Brain microvascular endothelial cell (primary cell): ENCODE results near the gene C22orf39.

Experiments
- DNase-seq: peaks from one replicate; pipeline ENCODE4 v3.0.0-alpha.2; 2020
- H3K27ac ChIP-seq: fragments of 250-450 bp; sonication (Bioruptor Pico); 2 replicates; pipeline ENCODE4 v1.5.1; 2020; ENCODE audit warnings: mild to moderate bottlenecking, moderate library complexity
- H3K27me3 ChIP-seq: fragments of 250-450 bp; sonication (Bioruptor Pico); replicated peaks from 2 replicates; pipeline ENCODE4 v1.5.1; 2020; ENCODE audit warnings: mild to moderate bottlenecking
- H3K36me3 ChIP-seq: fragments of 250-450 bp; sonication (Bioruptor Pico); replicated peaks from 2 replicates; pipeline ENCODE4 v1.5.1; 2020; ENCODE audit warnings: mild to moderate bottlenecking
- H3K4me3 ChIP-seq: 2 replicates; pipeline ENCODE4 v1.5.1; 2011; ENCODE audit warnings: low read depth, mild to moderate bottlenecking, control low read depth, low read length, moderate library complexity
- CTCF ChIP-seq: IDR thresholded peaks from 2 replicates; pipeline ENCODE4 v1.5.1; 2011; ENCODE audit warnings: low read depth, mild to moderate bottlenecking, moderate library complexity, low read length, control low read depth, inconsistent platforms; ENCODE audit errors: missing control alignments
- in situ Hi-C: cut with HindIII; loops from 2 replicates; pipeline ENCODE4 v1.10.0; 2017; ENCODE audit warnings: low sequenced_read_pairs, low pct_ligation_motif_present

The C22orf39 gene, protein sequence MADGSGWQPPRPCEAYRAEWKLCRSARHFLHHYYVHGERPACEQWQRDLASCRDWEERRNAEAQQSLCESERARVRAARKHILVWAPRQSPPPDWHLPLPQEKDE

DNA sequence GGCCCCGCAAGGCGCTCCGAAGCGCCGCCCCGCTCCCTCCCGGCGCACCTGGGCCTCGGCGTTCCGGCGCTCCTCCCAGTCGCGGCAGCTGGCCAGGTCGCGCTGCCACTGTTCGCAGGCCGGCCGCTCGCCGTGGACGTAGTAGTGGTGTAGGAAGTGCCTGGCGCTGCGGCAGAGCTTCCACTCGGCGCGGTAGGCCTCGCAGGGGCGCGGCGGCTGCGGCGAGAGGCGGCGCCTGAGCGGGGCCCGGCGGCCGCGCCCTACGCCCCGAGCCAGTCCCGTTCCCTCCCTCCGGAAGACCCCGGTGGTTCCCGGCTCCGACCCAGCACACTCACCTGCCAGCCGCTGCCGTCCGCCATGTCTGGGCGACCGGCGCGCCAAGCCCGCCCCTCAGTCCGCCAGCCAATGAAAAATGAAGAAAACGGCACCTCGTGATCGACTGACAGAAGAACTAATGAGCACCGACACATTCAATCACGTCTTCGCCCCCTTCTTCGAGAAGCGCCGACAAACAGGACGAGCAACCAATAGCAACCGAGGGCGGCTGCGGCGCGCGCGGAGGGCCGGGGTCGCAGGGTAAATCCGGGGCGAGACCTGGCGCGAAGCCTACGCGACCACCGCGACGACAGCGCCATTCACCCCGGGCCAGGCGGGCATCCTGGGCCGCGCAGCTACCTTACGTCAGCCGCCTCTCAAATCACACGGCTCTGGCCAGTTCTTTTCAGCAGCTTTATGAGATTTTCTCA is at the start of gene C22orf39:
C22orf39 (minus strand) TSS at position 382 of the 746 bp plus-strand sequence; CDS start at position 359, 23 bp downstream.
- in situ Hi-C loops, result no loop called here
- peak within 1 kb of the TSS; percentile 64 for H3K27ac ChIP-seq
- peak; percentile 92 for DNase-seq
- TF ChIP-seq CTCF, result no peak
- peak within 1 kb of the TSS; percentile 74 for H3K4me3 ChIP-seq
- peaks cover 41% of the 10 kb centered on the region for H3K36me3 ChIP-seq
- no peaks in the 10 kb centered on the region for H3K27me3 ChIP-seq

DNA sequence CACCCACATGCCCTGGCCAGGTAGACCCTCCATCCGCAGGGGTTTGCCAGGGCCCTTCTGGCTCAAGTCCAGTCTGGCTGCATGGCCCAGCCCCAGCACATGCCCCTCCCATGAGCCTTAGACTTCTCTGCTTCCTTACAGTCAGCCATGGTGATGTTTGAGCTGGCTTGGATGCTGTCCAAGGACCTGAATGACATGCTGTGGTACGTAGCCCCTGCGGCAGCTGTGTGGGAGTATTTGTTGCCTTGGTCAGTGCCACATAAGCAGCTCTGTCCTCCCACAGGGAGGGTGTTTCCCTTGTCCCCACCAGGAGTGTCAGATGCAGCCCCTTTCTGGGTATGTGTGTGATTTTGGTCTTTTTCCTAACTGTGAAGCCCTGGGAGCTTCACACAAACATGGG is 49.7 kb upstream of the C22orf39 start:
- H3K4me3 ChIP-seq, result no peak overlapping the region
- no peaks in the 10 kb centered on the region for H3K27me3 ChIP-seq
- H3K27ac ChIP-seq, result peak overlapping the region; percentile 48
- in situ Hi-C loops, result no loop called here
- H3K36me3 ChIP-seq, result no peaks in the 10 kb centered on the region
- peak; percentile 96 for DNase-seq
- TF ChIP-seq CTCF, result no peak

DNA sequence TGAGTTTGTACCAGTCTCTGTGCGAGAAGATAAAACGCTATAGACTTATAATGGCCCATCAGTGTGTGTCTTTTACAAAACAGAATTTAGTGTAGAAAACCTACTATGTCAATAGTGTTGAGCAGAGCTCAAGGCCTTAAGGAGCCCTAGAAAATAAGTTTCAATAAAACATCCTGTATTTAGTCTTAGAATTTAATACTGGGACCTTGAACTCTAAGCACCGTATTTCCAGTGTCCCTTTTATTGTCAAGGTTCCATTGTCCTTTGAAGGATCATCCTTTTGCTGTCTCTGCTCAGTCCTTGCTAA is 48.8 kb upstream of the C22orf39 start:
- no peak for DNase-seq
- TF ChIP-seq CTCF, result no peak
- no peak overlapping the region for H3K4me3 ChIP-seq
- in situ Hi-C loops, result no loop called here
- no peaks in the 10 kb centered on the region for H3K27me3 ChIP-seq
- H3K36me3 ChIP-seq, result no peaks in the 10 kb centered on the region
- H3K27ac ChIP-seq, result no peak overlapping the region

DNA sequence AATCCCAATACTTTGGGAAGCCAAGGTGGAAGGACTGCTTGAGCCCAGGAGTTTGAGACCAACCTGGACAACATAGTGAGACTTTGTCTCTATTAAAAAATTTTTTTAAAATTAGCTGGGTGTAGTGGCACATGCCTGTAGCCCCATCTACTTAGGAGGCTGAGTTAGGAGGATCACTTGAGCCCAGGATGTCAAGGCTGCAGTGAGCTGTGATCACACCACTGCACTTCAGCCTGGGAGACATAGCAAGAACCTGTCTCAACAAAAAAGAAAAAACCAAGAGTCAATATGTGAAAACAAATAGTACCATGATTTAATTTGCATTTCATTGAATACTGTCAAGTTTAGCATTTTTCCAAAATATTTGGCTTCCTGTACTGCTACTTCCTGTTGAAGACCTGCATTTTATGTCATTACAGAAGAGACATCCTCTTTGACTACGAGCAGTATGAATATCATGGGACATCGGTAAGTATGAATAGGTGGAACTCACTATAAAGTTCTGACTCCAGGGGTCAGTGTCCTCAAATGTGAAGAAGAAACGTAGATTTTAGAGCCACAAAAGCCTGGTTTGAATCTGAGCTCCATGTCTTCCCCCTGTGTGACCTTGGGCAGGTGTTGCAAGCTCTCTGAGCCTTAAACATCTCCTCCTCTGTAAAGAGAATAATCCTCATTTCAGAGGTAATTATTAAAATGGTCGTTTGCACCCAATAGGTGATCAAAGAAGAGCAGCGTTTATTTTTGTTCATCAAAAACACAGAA is 48.2 kb upstream of the C22orf39 start:
- in situ Hi-C loops, result no loop called here
- no peaks in the 10 kb centered on the region for H3K27me3 ChIP-seq
- H3K27ac ChIP-seq, result no peak overlapping the region
- TF ChIP-seq CTCF, result peak; percentile 33
- peak; percentile 24 for DNase-seq
- H3K36me3 ChIP-seq, result no peaks in the 10 kb centered on the region
- no peak overlapping the region for H3K4me3 ChIP-seq

- no peak overlapping the region for H3K4me3 ChIP-seq
- DNase-seq, result no peak
- no peaks in the 10 kb centered on the region for H3K36me3 ChIP-seq
- no peak for TF ChIP-seq CTCF
- no peaks in the 10 kb centered on the region for H3K27me3 ChIP-seq
- H3K27ac ChIP-seq, result no peak overlapping the region
- in situ Hi-C loops, result no loop called here
Observed at GRCh38 chr22:19494676-19495173, 47.2 kb upstream of the C22orf39 start.
